K562 (cell line): ENCODE results near the gene SPSB1. TPM values are rescaled to one million over a fixed set of nuclear protein-coding genes. Genes with fewer than 3 reads are reported as not detected.

Source experiments
- ATAC-seq: fragments of 200-7000 bp; cut with Tn5 transposase; 3 replicates; pipeline ENCODE4 v1.9.1; 2020; ENCODE audit warnings: moderate library complexity
- BruUV-seq: library from RNA; stranded (reverse); fragments of 400-500 nt; replicated peaks from 2 replicates; lab custom pipeline; 2021; lab: Mats Ljungman, UMichigan
- CTCF ChIA-PET: fragments of 300-600 bp; formaldehyde crosslinking; extraction: SDS; loops from one replicate; lab custom pipeline; 2021; ENCODE audit warnings: low intra/inter-chr PET ratio; lab: Yijun Ruan, JAX
- POLR2A ChIA-PET: fragments of 300-600, 350-650 bp; sonication (Branson Sonifier 250); formaldehyde crosslinking; extraction: SDS; loops from one replicate; lab custom pipeline; 2021; ENCODE audit warnings: antibody characterized with exemption, inconsistent platforms; lab: Yijun Ruan, JAX
- DNase-seq, 4 experiments: peaks; one replicate each; pipeline versions ENCODE4 v3.0.0 to v3.0.0-alpha.2; 2011 to 2018; ENCODE audit warnings: low spot score in 3 of 4, mixed read lengths in 3 of 4; ENCODE audit errors: extremely low read depth in 1 of 4
- FAIRE-seq: peaks from 2 replicates; lab custom pipeline; 2011; peaks lifted over from hg19 to GRCh38; lab: Jason Lieb, UNC
- H2AFZ ChIP-seq: 2 replicates; pipeline ENCODE4 v1.6.0; 2011; ENCODE audit warnings: low read depth, low read length, control low read depth, inconsistent platforms
- H3K27ac ChIP-seq: fragments of 200-600 bp; 3 replicates; pipeline ENCODE4 v1.8.0; 2011; ENCODE audit warnings: low read depth, mild to moderate bottlenecking, control low read depth, inconsistent platforms, low read length, moderate library complexity, mixed read lengths; ENCODE audit errors: extremely low read depth
- H3K27me3 ChIP-seq, 2 experiments: fragments of 300-600 bp in 1 of 2; 2 replicates in 1 of 2; 3 replicates in 1 of 2; pipeline versions ENCODE4 v1.6.0 to v1.8.0; 2011; ENCODE audit warnings: inconsistent platforms in 2 of 2, low read length in 2 of 2, mild to moderate bottlenecking in 1 of 2, mixed read lengths in 1 of 2, moderate library complexity in 1 of 2; ENCODE audit not compliant: control insufficient read depth in 2 of 2, insufficient read depth in 2 of 2
- H3K36me3 ChIP-seq: fragments of 300-600 bp; 3 replicates; pipeline ENCODE4 v1.8.0; 2011; ENCODE audit warnings: mild to moderate bottlenecking, low read length, inconsistent platforms; ENCODE audit not compliant: control insufficient read depth, insufficient read depth
- H3K4me1 ChIP-seq, 2 experiments: fragments of 200-600 bp in 1 of 2; replicated peaks in 1 of 2; 2 replicates in 1 of 2; 3 replicates in 1 of 2; pipeline versions ENCODE4 v1.5.1 to v1.8.0; 2011; ENCODE audit warnings: inconsistent platforms in 2 of 2, low read length in 2 of 2, mild to moderate bottlenecking in 1 of 2, mixed read lengths in 1 of 2, moderate library complexity in 1 of 2; ENCODE audit not compliant: control insufficient read depth in 2 of 2, insufficient read depth in 2 of 2
- H3K4me2 ChIP-seq: 2 replicates; pipeline ENCODE4 v1.6.1; 2011; ENCODE audit warnings: low read length, control low read depth, inconsistent platforms, mixed read lengths; ENCODE audit not compliant: insufficient read depth
- H3K4me3 ChIP-seq: fragments of 200-600 bp; sonication (generic), shearing (Covaris generic); 2 replicates; pipeline ENCODE4 v1.5.1; 2016; ENCODE audit warnings: control low read depth, inconsistent platforms
- H3K79me2 ChIP-seq: fragments of 200-600 bp; 3 replicates; pipeline ENCODE4 v1.8.0; 2011; ENCODE audit warnings: low read length, inconsistent platforms; ENCODE audit not compliant: control insufficient read depth, insufficient read depth
- H3K9ac ChIP-seq, 2 experiments: 2 replicates each; pipeline versions ENCODE4 v1.6.0 to v1.6.1; 2011; ENCODE audit warnings: low read depth in 2 of 2, low read length in 2 of 2, control low read depth in 1 of 2, inconsistent platforms in 1 of 2, mild to moderate bottlenecking in 1 of 2, mixed read lengths in 1 of 2; ENCODE audit not compliant: insufficient read depth in 1 of 2
- H3K9me1 ChIP-seq: one replicate; pipeline ENCODE4 v1.6.0; 2011; ENCODE audit warnings: inconsistent platforms, mild to moderate bottlenecking, low read length, moderate library complexity; ENCODE audit not compliant: control insufficient read depth, insufficient read depth
- H3K9me3 ChIP-seq: replicated peaks from 2 replicates; pipeline ENCODE4 v1.5.1; 2011; ENCODE audit warnings: low read depth, low read length, inconsistent platforms; ENCODE audit not compliant: control insufficient read depth, insufficient read depth
- H4K20me1 ChIP-seq: replicated peaks from 2 replicates; pipeline ENCODE4 v1.6.1; 2011; ENCODE audit warnings: low read length, inconsistent platforms, mixed read lengths; ENCODE audit not compliant: control insufficient read depth, insufficient read depth
- CBX8 ChIP-seq: fragments of 200-600 bp; sonication (generic); IDR thresholded peaks from 2 replicates; pipeline ENCODE4 v1.6.1; 2012; ENCODE audit warnings: borderline replicate concordance, mixed run types, low read depth, mild to moderate bottlenecking, moderate library complexity, mixed read lengths, low read length, control low read depth, inconsistent platforms; ENCODE audit not compliant: poor library complexity, severe bottlenecking; ENCODE audit errors: extremely low read depth
- CLOCK ChIP-seq: fragments of 250-450 bp; sonication (Bioruptor Pico); IDR thresholded peaks from 2 replicates; pipeline ENCODE4 v1.4.0; 2020; ENCODE audit warnings: mild to moderate bottlenecking, moderate library complexity, borderline replicate concordance
- HDAC8 ChIP-seq: fragments of 450-650 bp; IDR thresholded peaks from 2 replicates; pipeline ENCODE4 v1.6.1; 2016; ENCODE audit warnings: mild to moderate bottlenecking, missing genetic modification characterization, moderate library complexity, missing compliant biosample characterization
- HMBOX1 ChIP-seq: sonication (generic); IDR thresholded peaks from 2 replicates; pipeline ENCODE4 v1.6.1; 2016
- MTA3 ChIP-seq: fragments of 450-650 bp; formaldehyde crosslinking; IDR thresholded peaks from 2 replicates; pipeline ENCODE4 v1.6.1; 2017; ENCODE audit warnings: mild to moderate bottlenecking, borderline replicate concordance
- NFATC3 ChIP-seq: fragments of 450-650 bp; IDR thresholded peaks from 2 replicates; pipeline ENCODE4 v1.6.1; 2017; ENCODE audit warnings: mild to moderate bottlenecking
- NFYB ChIP-seq: IDR thresholded peaks from 2 replicates; pipeline ENCODE4 v1.6.1; 2011; ENCODE audit warnings: mild to moderate bottlenecking, moderate library complexity; ENCODE audit not compliant: insufficient read length; ENCODE audit errors: extremely low read depth
- RBFOX2 ChIP-seq: fragments of 200-400 bp; formaldehyde crosslinking; IDR thresholded peaks from 2 replicates; pipeline ENCODE4 v1.6.1; 2017; ENCODE audit warnings: low read depth, mild to moderate bottlenecking, low read length, moderate library complexity
- SPI1 ChIP-seq: IDR thresholded peaks from 2 replicates; pipeline ENCODE4 v1.6.1; 2011; ENCODE audit warnings: low read depth, low read length, control low read depth, borderline replicate concordance
- TFAM ChIP-seq: fragments of 250-450 bp; sonication (Bioruptor Pico); conservative IDR thresholded peaks from 2 replicates; pipeline ENCODE4 v1.5.0; 2021; ENCODE audit warnings: mild to moderate bottlenecking, moderate library complexity
- ZNF518B ChIP-seq: fragments of 250-450 bp; sonication (Bioruptor Pico); IDR thresholded peaks from 2 replicates; pipeline ENCODE4 v1.5.0; 2021; ENCODE audit warnings: mild to moderate bottlenecking, moderate library complexity
- WGBS: fragments of 100-300 bp; shearing (Covaris generic); methylation state at CpG from one replicate; pipeline ENCODE4 v1.1.6; 2016; ENCODE audit warnings: low coverage, mixed read lengths; ENCODE audit not compliant: insufficient coverage; ENCODE audit errors: missing lambda C conversion rate; 5-methylcytosine and 5-hydroxymethylcytosine counted together
- in situ Hi-C: fragments of 300-500 bp; cut with MboI; formaldehyde crosslinking; loops from 4 replicates; pipeline ENCODE4 v1.15.0; 2018; ENCODE audit warnings: inconsistent platforms, mixed read lengths
- intact Hi-C: fragments of 100-400 bp; cut with micrococcal nuclease; formaldehyde crosslinking; loops from 2 replicates; pipeline ENCODE4 v1.14.2; 2022
- polyA plus RNA-seq, 8 experiments: library from polyadenylated mRNA; depleted of rRNA in 4 of 8; stranded (reverse) in 5 of 8; unstranded in 3 of 8; fragments of >200 nt; fragmentation: Nextera tagmentation in 2 of 8; fragmentation: Illumina TruSeq in 1 of 8; extraction: Ambion mirVana in 2 of 8; extraction: Trizol in 1 of 8; gene quantifications; 2 replicates each; pipeline versions ENCODE4 v1.2.1 to v1.2.3, GENCODE V29; 2011 to 2014; ENCODE audit warnings: inconsistent platforms in 1 of 8, missing spikeins in 1 of 8
- total RNA-seq, 7 experiments: library from RNA; depleted of rRNA in 6 of 7; stranded (reverse); fragments of >200 nt in 6 of 7; fragmentation: Illumina TruSeq in 2 of 7; extraction: Trizol in 2 of 7; gene quantifications; 2 replicates each; pipeline versions ENCODE4 v1.2.1 to v1.2.3, GENCODE V29; 2011 to 2021; ENCODE audit warnings: low replicate concordance in 1 of 7

Gene SPSB1
- total and polyA plus RNA-seq, 9 of the 15 experiments (the other 6 are each of a cell fraction or from before 2014, with no cell fraction given): 0.06 to 0.35 (median 0.14) TPM; not detected in 6

GRCh38 chr1:9404117-9404914 lies 111.6 kb downstream of the SPSB1 start:
- 0 out of 4 replicates have a peak overlapping the region, but pooled peaks of 1 of the 2 experiments have one; percentile 11 for H3K9ac ChIP-seq
- ChIA-PET CTCF (no interaction called here), POLR2A (interaction anchor here (0.6 to 0.8 kb wide), 2 partner anchors 10 to 1089 kb away, joined by 3 to 4 read pairs; no protein-coding TSS in a partner anchor)
- BruUV-seq: no TSS peak
- in situ Hi-C loops (no loop called here), intact Hi-C loops (no loop called here)
- 3% methylated on average over 15 of the region's 15 CpGs for WGBS
- H3K4me2 ChIP-seq: no peak overlapping the region
- ATAC-seq (no peak; the same call in 2 of the 3 replicates), FAIRE-seq (no peak), DNase-seq (no peak)
- no peak overlapping the region for H2AFZ ChIP-seq
- peaks cover 5% of the 10 kb centered on the region; the same call in 1 of the 2 replicates for H4K20me1 ChIP-seq
- no peak overlapping the region for H3K27ac ChIP-seq
- H3K4me3 ChIP-seq: no peak overlapping the region
- H3K9me3 ChIP-seq: no peaks in the 10 kb centered on the region
- no peaks in the 10 kb centered on the region for H3K79me2 ChIP-seq
- H3K4me1 ChIP-seq: peaks cover 0 to 6% of the 10 kb centered on the region in 2 experiments; a peak in 1 of 5 replicates
- peaks cover 53 to 69% of the 10 kb centered on the region in 2 experiments for H3K27me3 ChIP-seq
- H3K9me1 ChIP-seq: no peaks in the 10 kb centered on the region
- no peaks in the 10 kb centered on the region for H3K36me3 ChIP-seq
- no peak for TF ChIP-seq SPI1
- TF ChIP-seq MTA3: no peak
- no peak for TF ChIP-seq HDAC8
- no peak for TF ChIP-seq NFATC3
- no peak for TF ChIP-seq RBFOX2
- TF ChIP-seq TFAM: no peak
- TF ChIP-seq ZNF518B: no peak
- no peak for TF ChIP-seq NFYB
- TF ChIP-seq CLOCK (CRISPR knock-in tag): no peak
- no peak for TF ChIP-seq CBX8
- no peak for TF ChIP-seq HMBOX1
